Stimulated activated naive B cell treated with anti-CD40 and anti-IgM and Interleukin-4, amounts not matched to agents 10 μg/mL and 1 μg/mL and 100 μg/mL, for 72 hours (primary cell): ENCODE measurements around the gene NFATC2IP.
A peak's percentile ranks its signal among the peaks of the same experiment; 100 is the strongest.

Experiments
- ATAC-seq, 2 donors: fragments of 150-1000 bp; cut with Tn5 transposase; replicated peaks; 2 replicates each; pipeline ENCODE4 v1.10.0; 2021; ENCODE audit warnings: moderate library complexity in 1 of 2
- DNase-seq: peaks from one replicate; pipeline ENCODE4 v3.0.0; 2021
- H3K27ac Mint-ChIP-seq: one replicate; pipeline ENCODE4 v1.8.0; 2022; ENCODE audit warnings: mild to moderate bottlenecking, mixed read lengths
- H3K27me3 Mint-ChIP-seq, 2 donors: one replicate each; pipeline ENCODE4 v1.8.0; 2022; ENCODE audit warnings: mixed read lengths in 2 of 2
- H3K36me3 Mint-ChIP-seq, 2 donors: one replicate each; pipeline ENCODE4 v1.8.0; 2022; ENCODE audit warnings: mixed read lengths in 2 of 2, mild to moderate bottlenecking in 1 of 2
- H3K4me1 Mint-ChIP-seq, 2 donors: one replicate each; pipeline ENCODE4 v1.8.0; 2022; ENCODE audit warnings: mixed read lengths in 2 of 2, mild to moderate bottlenecking in 1 of 2
- H3K4me3 Mint-ChIP-seq, 2 donors: one replicate each; pipeline ENCODE4 v1.8.0; 2022; ENCODE audit warnings: mild to moderate bottlenecking in 2 of 2, mixed read lengths in 2 of 2, moderate library complexity in 1 of 2
- H3K9me3 Mint-ChIP-seq, 2 donors: one replicate each; pipeline ENCODE4 v1.8.0; 2022; ENCODE audit warnings: mixed read lengths in 2 of 2, mild to moderate bottlenecking in 1 of 2

NFATC2IP gene

DNA sequence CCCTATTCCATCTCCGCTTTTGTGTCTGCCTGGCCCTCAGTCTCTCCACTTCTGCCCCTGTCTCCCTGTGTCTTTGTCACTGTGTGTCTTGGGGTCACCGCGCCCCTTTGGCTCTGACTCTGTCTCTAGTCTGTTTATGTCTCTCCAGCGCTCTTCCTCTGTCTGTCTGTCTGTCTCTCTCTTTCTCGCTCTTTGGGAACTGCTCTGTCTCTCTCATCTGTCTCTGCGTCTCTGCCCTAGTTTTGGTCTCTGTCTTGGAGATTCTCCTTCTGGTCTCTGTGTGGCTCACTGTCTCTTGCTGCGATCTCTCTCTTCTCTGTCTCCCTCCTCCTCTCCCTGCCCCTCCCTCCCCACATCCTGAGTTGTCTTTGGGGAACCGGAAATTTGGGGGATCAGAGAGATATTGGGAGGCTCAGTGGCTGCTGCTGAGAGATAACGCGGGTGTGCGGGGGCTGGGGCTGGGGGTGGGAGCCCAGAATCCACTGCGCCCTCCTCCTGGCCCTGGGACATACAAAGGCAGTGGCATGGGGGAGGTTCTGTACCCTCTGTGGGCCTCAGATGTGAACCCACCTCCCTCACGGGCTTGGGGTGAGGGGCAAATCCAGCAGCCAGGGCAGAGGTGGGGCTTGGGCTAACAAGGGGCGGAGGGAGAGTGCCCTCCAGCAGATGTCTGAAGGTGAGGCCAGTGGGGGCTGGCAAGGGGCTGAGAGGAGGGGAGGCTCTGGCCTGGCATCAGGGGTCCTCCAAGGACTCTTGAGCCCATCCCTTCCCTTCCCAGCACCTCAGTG, 58.5 kb downstream of the NFATC2IP start:
- Mint-ChIP-seq H3K4me3 (no peak overlapping the region), H3K27me3 (peaks cover 14 to 40% of the 10 kb centered on the region in 2 donors), H3K36me3 (no peaks in the 10 kb centered on the region), H3K9me3 (no peaks in the 10 kb centered on the region), H3K4me1 (peaks cover 6 to 8% of the 10 kb centered on the region in 2 donors), H3K27ac (no peak overlapping the region)
- DNase-seq (no peak), ATAC-seq (no peak)

DNA sequence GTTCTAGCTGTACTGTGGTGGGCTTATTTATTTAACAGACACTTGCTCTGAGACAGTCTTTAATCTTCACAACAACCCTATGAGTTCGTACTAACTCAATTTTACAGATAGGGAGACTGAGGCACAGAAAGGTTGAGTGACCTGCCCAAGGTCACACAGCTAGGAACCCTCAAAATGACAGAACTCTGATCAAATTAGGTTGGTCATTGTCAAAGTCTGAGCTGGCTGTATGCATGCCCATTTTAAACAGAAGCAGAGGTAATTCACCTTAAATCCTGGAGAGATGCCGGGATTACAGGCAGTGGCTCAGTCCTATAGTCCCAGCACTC, 59.1 kb downstream of the NFATC2IP start:
- no peak overlapping the region for H3K27ac Mint-ChIP-seq
- peaks cover 6 to 11% of the 10 kb centered on the region in 2 donors for H3K4me1 Mint-ChIP-seq

DNA sequence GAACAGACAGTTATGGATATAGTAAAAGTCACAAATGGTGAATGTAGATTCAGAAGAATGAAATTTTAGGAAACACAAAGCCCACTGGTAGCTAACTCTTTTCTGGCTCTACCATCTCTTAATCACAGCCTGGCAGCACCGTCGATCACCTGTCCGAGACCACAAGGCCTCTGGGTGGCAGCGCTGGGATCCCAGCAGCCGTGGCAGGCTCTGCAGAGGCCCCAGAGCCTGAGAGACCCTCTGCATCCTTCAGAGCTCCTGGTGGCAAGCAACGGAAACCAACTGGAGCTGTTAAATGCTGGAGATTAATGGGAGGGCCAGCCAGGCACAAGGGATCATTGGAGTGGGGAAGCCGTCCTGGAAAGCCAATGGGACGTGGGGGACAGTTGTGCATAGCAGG, 60.4 kb downstream of the NFATC2IP start:
- H3K27ac Mint-ChIP-seq = no peak overlapping the region
- no peak overlapping the region for H3K4me3 Mint-ChIP-seq
- H3K27me3 Mint-ChIP-seq = peaks cover 14 to 24% of the 10 kb centered on the region in 2 donors
- peaks cover 0 to 3% of the 10 kb centered on the region in 2 donors for H3K9me3 Mint-ChIP-seq
- ATAC-seq (no peak), DNase-seq (no peak)
- H3K4me1 Mint-ChIP-seq = peaks cover 6 to 11% of the 10 kb centered on the region in 2 donors
- H3K36me3 Mint-ChIP-seq = no peaks in the 10 kb centered on the region

More for the DNA sequence above, 59.1 kb downstream of the NFATC2IP start:
- peaks cover 14 to 34% of the 10 kb centered on the region in 2 donors for H3K27me3 Mint-ChIP-seq
- no peak overlapping the region for H3K4me3 Mint-ChIP-seq
- H3K9me3 Mint-ChIP-seq = peaks cover 0 to 3% of the 10 kb centered on the region in 2 donors
- ATAC-seq = no peak
- no peaks in the 10 kb centered on the region for H3K36me3 Mint-ChIP-seq
- no peak for DNase-seq

DNA sequence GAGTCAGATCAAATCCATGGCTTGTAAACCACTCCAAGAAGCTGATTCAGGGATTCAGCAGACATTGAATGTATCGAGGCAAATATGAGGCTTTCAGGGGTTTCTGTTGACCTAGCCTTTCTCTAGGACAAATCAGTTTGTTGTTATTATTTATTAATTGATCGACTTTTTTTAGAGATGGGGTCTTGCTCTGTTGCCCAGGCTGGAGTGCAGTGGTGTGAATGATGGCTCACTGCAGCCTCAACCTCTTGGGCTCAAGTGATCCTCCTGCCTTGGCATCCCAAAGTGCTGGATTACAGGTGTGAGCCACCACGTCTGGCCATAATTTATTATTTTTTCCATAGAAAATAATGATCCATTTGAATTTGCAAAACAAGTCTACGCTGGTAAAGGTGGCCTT, 61.1 kb downstream of the NFATC2IP start:
- peaks cover 0 to 3% of the 10 kb centered on the region in 2 donors for H3K9me3 Mint-ChIP-seq
- H3K27me3 Mint-ChIP-seq = peaks cover 14 to 21% of the 10 kb centered on the region in 2 donors
- H3K36me3 Mint-ChIP-seq = no peaks in the 10 kb centered on the region
- H3K4me1 Mint-ChIP-seq = peaks cover 6 to 11% of the 10 kb centered on the region in 2 donors
- H3K27ac Mint-ChIP-seq = no peak overlapping the region
- no peak overlapping the region for H3K4me3 Mint-ChIP-seq
- ATAC-seq (no peak), DNase-seq (no peak)

DNA sequence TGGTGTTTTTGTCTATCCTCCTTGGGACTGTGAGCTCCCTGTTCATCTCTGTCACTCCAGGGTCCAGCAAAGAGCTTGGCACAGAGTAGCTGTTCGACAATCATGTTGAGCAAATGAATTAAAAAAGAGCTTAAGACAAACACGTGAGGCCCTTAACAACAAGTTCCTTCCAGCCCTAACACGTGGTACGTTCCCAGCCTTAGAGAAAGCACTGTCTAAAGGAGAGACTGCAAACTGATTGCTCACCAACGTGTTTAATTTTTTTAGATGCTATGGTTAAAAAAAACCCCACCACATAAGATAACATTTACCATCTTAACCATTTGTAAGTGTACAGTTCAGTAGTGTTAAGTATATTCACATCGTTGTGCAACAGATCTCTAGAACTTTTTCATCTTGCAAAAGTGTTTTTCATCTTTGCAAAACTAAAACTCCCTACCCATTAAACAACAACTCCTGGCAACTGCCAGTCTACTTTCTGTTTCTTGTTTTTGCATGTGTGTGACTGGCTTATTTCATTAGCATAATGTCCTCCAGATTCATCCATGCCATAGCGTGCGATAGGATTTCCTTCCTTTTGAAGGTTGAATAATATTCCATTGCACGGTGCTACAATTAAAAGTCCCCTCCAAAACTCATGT, 62.3 kb downstream of the NFATC2IP start:
- H3K27ac Mint-ChIP-seq = no peak overlapping the region

DNA sequence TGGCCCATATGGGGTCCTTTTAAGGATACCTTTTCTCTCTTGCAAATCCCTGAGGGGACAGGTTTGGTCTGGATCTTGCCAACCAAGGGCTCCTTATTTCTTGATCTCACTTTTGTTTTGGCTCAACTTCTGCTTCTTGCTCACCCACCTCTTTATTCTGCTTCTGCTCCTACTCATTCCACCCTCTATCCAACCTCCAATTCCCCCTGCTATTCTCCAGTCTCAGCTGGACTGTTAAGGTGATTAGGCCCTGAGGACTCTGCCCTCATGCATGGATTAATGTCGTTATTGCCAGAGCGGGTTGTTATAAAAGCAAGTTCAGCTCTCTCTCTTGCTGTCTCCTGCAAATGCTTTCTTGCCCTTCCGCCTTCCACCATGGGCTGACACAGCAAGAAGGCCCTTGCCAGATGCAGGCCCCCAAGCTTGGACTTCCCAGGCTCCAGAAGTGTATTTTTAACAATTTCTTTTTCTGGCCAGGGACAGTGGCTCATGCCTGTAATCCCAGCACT, 63.9 kb downstream of the NFATC2IP start:
- no peaks in the 10 kb centered on the region for H3K27me3 Mint-ChIP-seq
- no peak for DNase-seq
- peaks cover 0 to 3% of the 10 kb centered on the region in 2 donors for H3K4me1 Mint-ChIP-seq

More for the DNA sequence above, 62.3 kb downstream of the NFATC2IP start:
- H3K27me3 Mint-ChIP-seq = peaks cover 10 to 12% of the 10 kb centered on the region in 2 donors
- DNase-seq (no peak), ATAC-seq (no peak)
- H3K4me1 Mint-ChIP-seq = peaks cover 6 to 10% of the 10 kb centered on the region in 2 donors
- no peak overlapping the region for H3K4me3 Mint-ChIP-seq
- H3K9me3 Mint-ChIP-seq = peaks cover 0 to 3% of the 10 kb centered on the region in 2 donors
- H3K36me3 Mint-ChIP-seq = no peaks in the 10 kb centered on the region

More for the DNA sequence above, 63.9 kb downstream of the NFATC2IP start:
- Mint-ChIP-seq H3K4me3 (no peak overlapping the region), H3K27ac (no peak overlapping the region), H3K9me3 (peaks cover 0 to 3% of the 10 kb centered on the region in 2 donors), H3K36me3 (no peaks in the 10 kb centered on the region)
- ATAC-seq = peak; percentile 46 to 72
